Measurements from ENCODE around the gene OGDH.

DNA sequence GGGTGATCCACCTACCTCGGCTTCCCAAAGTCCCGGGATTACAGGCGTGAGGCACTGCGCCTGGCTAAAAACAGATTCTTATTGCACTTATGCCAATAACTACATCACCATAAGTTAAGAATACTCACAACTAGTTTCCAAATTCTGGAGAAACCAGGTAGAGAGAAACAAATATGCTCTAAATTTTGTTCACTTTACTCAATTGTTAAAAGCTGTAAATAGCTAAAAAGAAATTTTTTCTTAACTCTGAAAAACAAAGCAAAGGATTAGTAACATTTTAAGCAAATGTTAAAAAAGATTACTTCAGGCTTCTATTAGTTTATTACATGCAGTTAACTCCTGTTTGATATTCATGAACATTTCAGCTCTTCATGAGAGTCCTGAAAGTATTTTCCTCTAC is 113.9 kb downstream of the OGDH start:
- TF ChIP-seq, protein P1, sequence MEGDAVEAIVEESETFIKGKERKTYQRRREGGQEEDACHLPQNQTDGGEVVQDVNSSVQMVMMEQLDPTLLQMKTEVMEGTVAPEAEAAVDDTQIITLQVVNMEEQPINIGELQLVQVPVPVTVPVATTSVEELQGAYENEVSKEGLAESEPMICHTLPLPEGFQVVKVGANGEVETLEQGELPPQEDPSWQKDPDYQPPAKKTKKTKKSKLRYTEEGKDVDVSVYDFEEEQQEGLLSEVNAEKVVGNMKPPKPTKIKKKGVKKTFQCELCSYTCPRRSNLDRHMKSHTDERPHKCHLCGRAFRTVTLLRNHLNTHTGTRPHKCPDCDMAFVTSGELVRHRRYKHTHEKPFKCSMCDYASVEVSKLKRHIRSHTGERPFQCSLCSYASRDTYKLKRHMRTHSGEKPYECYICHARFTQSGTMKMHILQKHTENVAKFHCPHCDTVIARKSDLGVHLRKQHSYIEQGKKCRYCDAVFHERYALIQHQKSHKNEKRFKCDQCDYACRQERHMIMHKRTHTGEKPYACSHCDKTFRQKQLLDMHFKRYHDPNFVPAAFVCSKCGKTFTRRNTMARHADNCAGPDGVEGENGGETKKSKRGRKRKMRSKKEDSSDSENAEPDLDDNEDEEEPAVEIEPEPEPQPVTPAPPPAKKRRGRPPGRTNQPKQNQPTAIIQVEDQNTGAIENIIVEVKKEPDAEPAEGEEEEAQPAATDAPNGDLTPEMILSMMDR (IDR thresholded peaks at IDR 0.05) = no peak
- TF ChIP-seq POLR2A (IDR thresholded peaks at IDR 0.05) = no peak
